Osteoblast (primary cell): ENCODE data around the gene SLC7A1. TPM values are rescaled to one million over a fixed set of nuclear protein-coding genes. Genes with fewer than 3 reads are reported as not detected.
A peak's percentile ranks its signal among the peaks of the same experiment; 100 is the strongest.

Experiments
- DNase-seq: peaks from one replicate; pipeline ENCODE4 v3.0.0; 2011; ENCODE audit warnings: low spot score, mixed read lengths; ENCODE audit not compliant: insufficient read length; ENCODE audit errors: missing footprints
- H2AFZ ChIP-seq: 2 replicates; pipeline ENCODE4 v1.6.0; 2011; ENCODE audit warnings: mild to moderate bottlenecking, low read length
- H3K27ac ChIP-seq: 2 replicates; pipeline ENCODE4 v1.5.1; 2011; ENCODE audit warnings: mild to moderate bottlenecking, low read depth, low read length, moderate library complexity
- H3K27me3 ChIP-seq: 2 replicates; pipeline ENCODE4 v1.6.0; 2012; ENCODE audit warnings: mild to moderate bottlenecking, control low read depth, inconsistent platforms, low read length, moderate library complexity; ENCODE audit not compliant: insufficient read depth
- H3K36me3 ChIP-seq: 2 replicates; pipeline ENCODE4 v1.5.1; 2011; ENCODE audit warnings: mild to moderate bottlenecking, low read length, control low read depth, moderate library complexity; ENCODE audit not compliant: insufficient read depth
- H3K4me1 ChIP-seq: 2 replicates; pipeline ENCODE4 v1.5.1; 2011; ENCODE audit warnings: mild to moderate bottlenecking, low read length, control low read depth, moderate library complexity; ENCODE audit not compliant: insufficient read depth
- H3K4me2 ChIP-seq: 2 replicates; pipeline ENCODE4 v1.6.0; 2011; ENCODE audit warnings: mild to moderate bottlenecking, low read length; ENCODE audit not compliant: insufficient read depth
- H3K4me3 ChIP-seq: fragments of 200-600 bp; sonication (generic); 3 replicates; pipeline ENCODE4 v1.5.1; 2012; ENCODE audit warnings: mild to moderate bottlenecking, low read length, inconsistent platforms; ENCODE audit not compliant: insufficient read depth
- H3K79me2 ChIP-seq: 2 replicates; pipeline ENCODE4 v1.6.0; 2012; ENCODE audit warnings: mild to moderate bottlenecking, low read length, control low read depth, inconsistent platforms; ENCODE audit not compliant: insufficient read depth
- H3K9me3 ChIP-seq: 2 replicates; pipeline ENCODE4 v1.5.1; 2011; ENCODE audit warnings: low read depth, low read length, control low read depth
- H4K20me1 ChIP-seq: 2 replicates; pipeline ENCODE4 v1.6.0; 2012; ENCODE audit warnings: mild to moderate bottlenecking, low read length, control low read depth; ENCODE audit not compliant: insufficient read depth
- total RNA-seq: library from RNA; depleted of rRNA; stranded (reverse); fragments of >200 nt; gene quantifications from 2 replicates; pipeline ENCODE4 v1.2.3, GENCODE V29; 2012
- TF ChIP-seq, protein P1 (sequence below): IDR thresholded peaks from 2 replicates; pipeline ENCODE4 v1.5.1; 2011; ENCODE audit warnings: mild to moderate bottlenecking, low read depth, low read length, moderate library complexity; ENCODE audit errors: extremely low read depth

The SLC7A1 gene
- total RNA-seq, 1 donor, result 25.7 TPM

DNA sequence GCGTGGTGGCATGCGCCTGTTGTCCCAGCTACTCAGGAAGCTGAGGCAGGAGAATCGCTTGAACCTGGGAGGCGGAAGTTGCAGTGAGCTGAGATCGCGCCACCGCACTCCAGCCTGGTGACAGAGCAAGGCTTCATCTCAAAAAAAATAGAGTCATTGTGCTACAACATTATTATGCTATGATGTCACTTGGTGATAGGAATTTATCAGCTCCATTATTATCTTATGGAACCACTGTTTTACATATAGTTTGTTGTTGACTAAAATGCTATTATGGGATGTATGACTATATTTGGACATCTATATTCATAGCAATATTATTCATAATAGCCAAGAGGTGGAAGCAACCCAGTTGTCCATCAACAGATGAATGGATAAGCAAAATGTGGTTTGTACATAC, 26.4 kb upstream of the SLC7A1 start:
- H2AFZ ChIP-seq, result no peak overlapping the region
- H3K79me2 ChIP-seq, result no peaks in the 10 kb centered on the region
- TF ChIP-seq, protein P1, sequence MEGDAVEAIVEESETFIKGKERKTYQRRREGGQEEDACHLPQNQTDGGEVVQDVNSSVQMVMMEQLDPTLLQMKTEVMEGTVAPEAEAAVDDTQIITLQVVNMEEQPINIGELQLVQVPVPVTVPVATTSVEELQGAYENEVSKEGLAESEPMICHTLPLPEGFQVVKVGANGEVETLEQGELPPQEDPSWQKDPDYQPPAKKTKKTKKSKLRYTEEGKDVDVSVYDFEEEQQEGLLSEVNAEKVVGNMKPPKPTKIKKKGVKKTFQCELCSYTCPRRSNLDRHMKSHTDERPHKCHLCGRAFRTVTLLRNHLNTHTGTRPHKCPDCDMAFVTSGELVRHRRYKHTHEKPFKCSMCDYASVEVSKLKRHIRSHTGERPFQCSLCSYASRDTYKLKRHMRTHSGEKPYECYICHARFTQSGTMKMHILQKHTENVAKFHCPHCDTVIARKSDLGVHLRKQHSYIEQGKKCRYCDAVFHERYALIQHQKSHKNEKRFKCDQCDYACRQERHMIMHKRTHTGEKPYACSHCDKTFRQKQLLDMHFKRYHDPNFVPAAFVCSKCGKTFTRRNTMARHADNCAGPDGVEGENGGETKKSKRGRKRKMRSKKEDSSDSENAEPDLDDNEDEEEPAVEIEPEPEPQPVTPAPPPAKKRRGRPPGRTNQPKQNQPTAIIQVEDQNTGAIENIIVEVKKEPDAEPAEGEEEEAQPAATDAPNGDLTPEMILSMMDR, result no peak
- DNase-seq, result no peak
- H3K4me3 ChIP-seq, result no peak overlapping the region
- H3K4me2 ChIP-seq, result peak overlapping the region; percentile 2
- no peaks in the 10 kb centered on the region for H3K27me3 ChIP-seq
- peak overlapping the region; percentile 57 for H3K27ac ChIP-seq
- H3K9me3 ChIP-seq, result no peaks in the 10 kb centered on the region
- H4K20me1 ChIP-seq, result no peaks in the 10 kb centered on the region
- H3K4me1 ChIP-seq, result peaks cover 25% of the 10 kb centered on the region
- no peaks in the 10 kb centered on the region for H3K36me3 ChIP-seq

DNA sequence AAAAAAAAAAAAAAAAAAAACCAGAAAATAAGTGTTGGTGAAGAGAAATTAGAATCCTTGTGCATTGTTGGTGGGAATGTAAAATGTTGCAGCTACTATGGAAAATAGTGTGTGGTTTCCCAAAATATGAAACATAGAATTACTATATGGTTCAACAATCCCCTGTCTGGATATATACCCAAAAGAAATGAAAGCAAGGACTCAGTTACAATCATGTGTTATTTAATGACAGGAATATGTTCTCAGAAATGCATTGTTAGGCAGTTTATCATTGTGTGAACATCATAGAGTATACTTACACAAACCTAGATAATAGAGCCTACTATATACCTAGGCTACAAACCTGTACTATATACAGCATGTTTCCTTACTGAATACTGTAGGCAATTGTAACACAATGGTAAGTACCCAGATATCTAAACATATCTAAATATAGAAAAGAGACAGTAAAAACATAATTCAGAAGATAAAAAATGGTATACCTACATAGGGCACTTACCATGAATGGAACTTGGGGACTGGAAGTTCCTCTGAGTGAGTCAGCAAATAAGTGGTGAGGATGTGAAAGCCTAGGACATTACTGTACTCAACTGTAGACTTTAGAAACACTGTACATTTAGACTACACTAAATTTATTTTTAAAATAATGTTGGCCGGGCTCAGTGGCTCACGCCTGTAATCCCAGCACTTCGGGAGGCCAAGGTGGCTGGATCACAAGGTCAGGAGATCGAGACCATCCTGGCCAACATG, 25.7 kb upstream of the SLC7A1 start:
- H3K27ac ChIP-seq, result peak overlapping the region; percentile 57
- H3K79me2 ChIP-seq, result no peaks in the 10 kb centered on the region
- H3K4me1 ChIP-seq, result peaks cover 25% of the 10 kb centered on the region
- H3K4me3 ChIP-seq, result no peak overlapping the region
- no peak overlapping the region for H3K4me2 ChIP-seq
- H4K20me1 ChIP-seq, result no peaks in the 10 kb centered on the region
- no peaks in the 10 kb centered on the region for H3K27me3 ChIP-seq
- DNase-seq, result no peak
- TF ChIP-seq, protein P1, result no peak
- no peaks in the 10 kb centered on the region for H3K9me3 ChIP-seq
- H3K36me3 ChIP-seq, result no peaks in the 10 kb centered on the region
- H2AFZ ChIP-seq, result no peak overlapping the region

DNA sequence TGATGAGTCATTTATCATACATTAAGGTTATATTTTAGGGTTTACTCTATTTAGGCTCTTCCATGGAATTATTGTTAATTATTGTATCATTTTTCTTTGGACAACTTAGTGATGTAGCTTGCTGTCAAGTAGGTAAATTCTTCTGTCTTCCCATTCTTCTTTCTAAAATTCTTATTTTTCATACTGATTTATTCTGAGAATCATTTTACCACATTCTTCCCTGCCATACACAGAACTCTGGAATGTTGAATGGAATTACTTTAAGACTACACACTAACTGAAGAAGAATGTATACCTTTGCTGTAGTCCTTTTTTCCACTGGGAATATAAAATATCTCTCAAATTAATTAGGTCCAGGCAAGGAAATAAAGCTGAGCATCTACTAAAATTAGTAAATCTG, 24.5 kb upstream of the SLC7A1 start:
- Histone ChIP-seq H3K27me3 (no peaks in the 10 kb centered on the region), H3K4me3 (no peak overlapping the region), H4K20me1 (no peaks in the 10 kb centered on the region), H2AFZ (no peak overlapping the region), H3K4me2 (peak overlapping the region; percentile 41), H3K4me1 (peaks cover 25% of the 10 kb centered on the region), H3K9me3 (no peaks in the 10 kb centered on the region), H3K27ac (peak overlapping the region; percentile 57), H3K79me2 (no peaks in the 10 kb centered on the region), H3K36me3 (no peaks in the 10 kb centered on the region)
- DNase-seq, result no peak
- TF ChIP-seq, protein P1, result no peak

DNA sequence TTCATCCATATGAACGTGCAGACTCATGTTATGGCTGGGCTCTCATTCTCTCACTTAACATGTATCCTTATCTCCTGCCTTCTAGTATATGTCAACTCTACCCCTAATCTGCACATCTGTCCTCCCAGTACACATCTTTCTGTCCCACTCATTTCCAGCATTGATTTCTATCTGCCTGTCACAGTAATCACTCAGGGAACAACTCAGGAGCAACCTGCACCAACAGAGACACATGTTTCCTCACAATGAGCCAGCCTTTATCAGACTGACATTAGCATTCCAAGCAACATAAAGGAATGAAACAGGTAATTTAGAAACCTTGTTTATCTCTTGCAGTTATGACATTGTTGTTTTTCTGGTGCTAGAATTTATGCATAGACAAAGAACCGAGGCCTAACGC, 17.6 kb upstream of the SLC7A1 start:
- Histone ChIP-seq H3K27me3 (no peaks in the 10 kb centered on the region), H3K79me2 (no peaks in the 10 kb centered on the region), H2AFZ (no peak overlapping the region)

More for the DNA sequence above, 17.6 kb upstream of the SLC7A1 start:
- Histone ChIP-seq H3K9me3 (no peaks in the 10 kb centered on the region), H3K4me3 (no peak overlapping the region), H3K27ac (no peak overlapping the region), H3K4me2 (no peak overlapping the region), H3K36me3 (no peaks in the 10 kb centered on the region), H3K4me1 (no peaks in the 10 kb centered on the region), H4K20me1 (no peaks in the 10 kb centered on the region)
- TF ChIP-seq, protein P1, result no peak
- DNase-seq, result no peak
